SJSA1 (cell line): ENCODE data around the gene PADI6. TPM values are rescaled to one million over a fixed set of nuclear protein-coding genes. Genes with fewer than 3 reads are reported as not detected.
A peak's percentile ranks its signal among the peaks of the same experiment; 100 is the strongest.

Experiments used
- DNase-seq, 2 experiments: peaks; one replicate each; pipeline ENCODE4 v3.0.0-alpha.2; 2015 to 2020; ENCODE audit warnings: low spot score in 2 of 2, low read depth in 1 of 2
- H3K27ac ChIP-seq: fragments of 250-450 bp; sonication (Bioruptor Pico); 2 replicates; pipeline ENCODE4 v1.5.1; 2020; ENCODE audit warnings: mild to moderate bottlenecking, moderate library complexity
- H3K27me3 ChIP-seq: fragments of 250-450 bp; sonication (Bioruptor Pico); replicated peaks from 2 replicates; pipeline ENCODE4 v1.5.1; 2020; ENCODE audit warnings: mild to moderate bottlenecking, moderate library complexity
- H3K36me3 ChIP-seq: fragments of 250-450 bp; sonication (Bioruptor Pico); 2 replicates; pipeline ENCODE4 v1.5.1; 2020; ENCODE audit warnings: mild to moderate bottlenecking
- H3K4me1 ChIP-seq: fragments of 250-450 bp; sonication (Bioruptor Pico); replicated peaks from 2 replicates; pipeline ENCODE4 v1.6.1; 2021; ENCODE audit warnings: mild to moderate bottlenecking
- H3K4me3 ChIP-seq: fragments of 250-450 bp; sonication (Bioruptor Pico); 2 replicates; pipeline ENCODE4 v1.5.1; 2020; ENCODE audit warnings: mild to moderate bottlenecking
- H3K9me3 ChIP-seq: fragments of 250-450 bp; sonication (Bioruptor Pico); replicated peaks from 2 replicates; pipeline ENCODE4 v1.5.1; 2020; ENCODE audit warnings: mild to moderate bottlenecking
- total RNA-seq: library from RNA; depleted of rRNA; stranded (reverse); fragments of >200 nt; shearing (Covaris generic); gene quantifications from 2 replicates; pipeline ENCODE4 v1.2.3, GENCODE V29; 2014

Gene PADI6
- total RNA-seq, 1 experiment from 2014 or later = not detected

DNA sequence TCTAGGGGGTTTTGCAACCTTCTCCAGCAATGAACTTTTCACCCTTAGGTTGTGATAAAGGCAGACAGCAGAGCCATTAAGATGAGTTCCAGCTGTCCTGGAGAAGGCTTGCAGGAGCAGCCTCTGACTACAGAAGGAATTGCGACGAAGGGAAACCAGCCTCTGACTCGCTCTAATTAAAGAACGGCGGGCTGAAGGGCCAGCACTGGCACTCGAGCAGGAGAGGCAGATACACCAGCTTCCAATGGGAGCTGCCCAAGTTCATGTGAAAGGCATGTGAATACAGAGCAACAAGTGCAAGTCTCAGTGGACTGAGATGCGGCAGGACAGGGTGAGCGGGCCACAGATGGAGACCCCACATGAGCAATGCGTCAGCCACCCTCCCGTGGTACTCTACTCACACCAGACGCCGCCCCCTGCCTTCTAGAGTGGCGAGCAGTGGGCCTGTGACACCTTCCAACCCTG, 51.8 kb downstream of the PADI6 start:
- Histone ChIP-seq H3K4me1 (no peaks in the 10 kb centered on the region), H3K4me3 (no peak overlapping the region), H3K27me3 (no peaks in the 10 kb centered on the region), H3K9me3 (no peaks in the 10 kb centered on the region), H3K27ac (no peak overlapping the region), H3K36me3 (peaks cover 100% of the 10 kb centered on the region)
- DNase-seq = no peak

DNA sequence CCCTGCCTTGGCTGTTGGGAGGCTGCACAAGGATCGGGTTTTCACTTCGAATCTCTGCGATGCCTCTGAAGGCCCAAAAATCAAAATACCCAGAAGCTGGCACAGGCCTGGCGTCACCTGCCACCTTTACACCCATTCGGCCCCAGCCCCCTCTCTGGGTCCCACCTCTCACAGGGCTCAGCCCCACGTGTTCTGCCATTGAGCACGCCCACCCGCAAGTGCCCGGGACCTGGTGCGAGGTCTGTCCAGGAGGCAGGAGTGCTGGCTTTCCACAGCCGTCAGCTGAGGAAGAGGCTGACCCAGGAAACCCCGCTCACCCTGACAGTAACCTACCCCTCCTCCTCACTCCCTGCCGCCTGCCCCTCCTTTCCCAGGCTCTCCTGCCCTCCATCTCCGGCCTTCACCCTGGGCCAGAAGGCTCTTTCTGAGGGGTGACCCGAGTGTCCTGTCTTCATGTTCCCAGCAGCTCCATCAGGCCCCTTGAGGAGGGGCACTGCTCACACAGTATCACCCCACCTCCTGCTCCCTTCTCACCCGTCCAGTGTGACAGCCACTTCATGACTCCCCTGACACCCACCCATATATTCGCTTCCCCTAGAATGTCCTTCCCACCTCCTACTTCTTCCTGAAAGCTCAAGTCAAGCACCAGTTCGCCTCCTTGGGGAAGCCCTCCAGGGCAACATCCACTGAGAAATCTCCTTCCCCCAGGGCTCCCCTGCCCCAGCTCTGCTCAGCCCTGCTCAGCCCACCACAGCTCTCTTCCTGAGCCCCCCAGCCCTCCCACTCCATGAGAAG, 54.0 kb downstream of the PADI6 start:
- no peak overlapping the region for H3K4me3 ChIP-seq
- no peaks in the 10 kb centered on the region for H3K9me3 ChIP-seq
- no peaks in the 10 kb centered on the region for H3K4me1 ChIP-seq
- no peaks in the 10 kb centered on the region for H3K27me3 ChIP-seq
- H3K36me3 ChIP-seq = peaks cover 93% of the 10 kb centered on the region
- DNase-seq = no peak
- H3K27ac ChIP-seq = no peak overlapping the region

DNA sequence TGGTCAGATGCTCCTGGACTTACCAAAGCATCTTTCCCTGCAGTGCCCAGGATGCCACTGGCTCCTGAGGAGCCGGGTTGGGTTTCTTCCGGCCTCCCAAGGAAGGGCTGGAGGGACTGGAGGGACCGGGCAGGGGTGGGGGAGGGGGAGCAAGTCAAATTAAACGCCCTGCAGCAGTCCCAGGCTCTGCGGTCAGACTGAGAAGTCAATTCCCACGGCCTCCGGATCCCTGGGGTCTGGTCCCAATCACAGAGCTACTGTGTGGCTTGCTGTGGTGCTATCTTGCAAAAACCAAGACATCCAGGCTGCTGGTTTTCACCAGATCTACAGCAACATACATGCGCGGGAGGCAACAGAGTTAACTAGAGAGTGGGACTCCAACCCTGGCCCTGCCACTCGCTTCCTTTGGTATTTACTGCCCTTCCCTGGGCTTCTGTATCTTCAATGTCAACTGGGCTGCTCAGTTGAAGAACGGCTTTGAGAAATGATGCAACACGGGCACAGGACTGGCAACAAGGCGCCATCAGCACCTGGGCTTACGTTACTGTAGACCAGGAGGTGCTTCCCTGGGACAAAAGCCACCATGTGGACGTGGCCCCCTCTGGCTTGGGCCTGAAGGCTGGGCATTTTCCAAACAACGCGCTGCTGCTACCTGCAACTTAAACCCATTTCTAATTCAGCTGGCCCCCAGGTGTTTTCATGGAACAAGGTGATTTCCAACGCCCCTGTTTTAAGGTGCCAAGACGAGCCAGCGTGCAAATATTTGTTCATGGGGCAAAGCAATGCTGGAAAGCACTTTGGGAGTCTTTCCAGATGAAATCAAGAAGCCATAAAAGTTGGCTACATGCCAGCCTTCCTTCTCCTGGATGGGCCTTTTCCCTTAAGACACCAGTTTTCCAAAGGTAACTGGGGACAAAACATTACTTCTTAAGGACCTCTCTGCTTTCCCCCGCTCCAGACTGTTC, 56.0 kb downstream of the PADI6 start:
- H3K36me3 ChIP-seq = peaks cover 89% of the 10 kb centered on the region
- no peak overlapping the region for H3K4me3 ChIP-seq
- DNase-seq = no peak
- no peaks in the 10 kb centered on the region for H3K9me3 ChIP-seq
- no peaks in the 10 kb centered on the region for H3K27me3 ChIP-seq
- H3K4me1 ChIP-seq = no peaks in the 10 kb centered on the region
- H3K27ac ChIP-seq = no peak overlapping the region

DNA sequence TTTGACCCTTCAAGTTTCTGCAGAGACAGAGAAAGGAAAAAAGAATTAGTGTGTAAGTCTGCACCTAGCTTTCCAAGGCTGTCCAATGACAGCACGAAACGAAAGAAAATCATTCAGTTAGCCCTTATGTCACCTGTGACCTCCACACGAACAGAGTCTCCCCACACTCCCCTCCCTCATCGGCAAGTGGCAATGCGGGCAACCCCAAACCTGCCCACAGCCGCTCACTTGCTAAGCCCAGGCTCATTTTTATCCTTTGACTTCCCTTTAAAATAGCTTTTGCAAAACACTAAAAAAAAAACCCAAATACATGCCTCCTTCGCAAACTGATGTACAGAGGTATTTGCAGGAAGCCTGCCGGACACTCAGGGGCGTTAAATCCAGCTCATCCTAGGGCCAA, 57.2 kb downstream of the PADI6 start:
- Histone ChIP-seq H3K4me3 (no peak overlapping the region), H3K27me3 (no peaks in the 10 kb centered on the region), H3K4me1 (no peaks in the 10 kb centered on the region), H3K36me3 (peaks cover 89% of the 10 kb centered on the region), H3K9me3 (no peaks in the 10 kb centered on the region), H3K27ac (no peak overlapping the region)
- no peak for DNase-seq

DNA sequence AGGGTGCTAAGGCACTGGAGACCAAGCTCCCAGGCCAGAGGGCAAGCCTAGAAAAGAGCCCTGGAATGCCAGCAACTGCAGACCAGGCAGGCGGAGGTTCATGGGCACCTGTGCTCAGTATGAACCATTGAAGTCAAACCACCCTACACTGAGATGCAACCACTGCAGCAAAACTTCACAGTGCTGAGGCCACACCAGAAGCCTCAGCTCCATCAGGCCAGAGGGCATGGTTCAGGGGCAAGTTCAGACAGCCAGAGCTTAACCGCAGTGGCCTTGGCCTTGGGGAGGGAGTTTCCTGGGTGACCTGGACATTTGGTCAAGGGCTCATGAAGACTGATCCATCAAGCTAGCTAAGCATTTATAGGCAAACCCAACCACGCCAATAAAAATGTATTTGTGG, 60.4 kb downstream of the PADI6 start:
- no peak for DNase-seq
- Histone ChIP-seq H3K27ac (no peak overlapping the region), H3K9me3 (no peaks in the 10 kb centered on the region), H3K4me3 (no peak overlapping the region), H3K4me1 (peaks cover 9% of the 10 kb centered on the region), H3K27me3 (no peaks in the 10 kb centered on the region), H3K36me3 (peaks cover 87% of the 10 kb centered on the region)

DNA sequence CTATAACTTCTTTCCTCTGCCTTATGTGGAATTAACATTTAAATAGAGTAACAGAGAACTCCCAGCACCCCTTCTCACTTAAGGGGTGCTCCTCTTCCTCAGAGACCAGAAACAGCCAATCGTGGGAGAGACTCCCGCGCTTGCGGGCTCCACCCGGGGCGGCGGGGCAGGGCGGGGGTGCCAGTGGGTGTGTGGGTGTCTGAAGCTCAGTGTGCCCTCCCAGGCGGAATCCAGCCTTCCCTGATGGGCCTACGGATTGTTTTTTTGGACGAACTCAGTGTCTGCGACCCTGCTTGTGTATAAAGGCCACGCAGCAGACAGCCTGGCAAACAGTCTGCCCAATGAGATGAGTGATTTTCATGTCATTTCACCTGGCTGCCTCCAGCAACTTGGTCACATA, 61.3 kb downstream of the PADI6 start:
- Histone ChIP-seq H3K9me3 (peaks cover 3% of the 10 kb centered on the region), H3K27me3 (no peaks in the 10 kb centered on the region), H3K4me3 (no peak overlapping the region), H3K4me1 (peaks cover 9% of the 10 kb centered on the region), H3K27ac (no peak overlapping the region), H3K36me3 (peaks cover 83% of the 10 kb centered on the region)
- DNase-seq = no peak

DNA sequence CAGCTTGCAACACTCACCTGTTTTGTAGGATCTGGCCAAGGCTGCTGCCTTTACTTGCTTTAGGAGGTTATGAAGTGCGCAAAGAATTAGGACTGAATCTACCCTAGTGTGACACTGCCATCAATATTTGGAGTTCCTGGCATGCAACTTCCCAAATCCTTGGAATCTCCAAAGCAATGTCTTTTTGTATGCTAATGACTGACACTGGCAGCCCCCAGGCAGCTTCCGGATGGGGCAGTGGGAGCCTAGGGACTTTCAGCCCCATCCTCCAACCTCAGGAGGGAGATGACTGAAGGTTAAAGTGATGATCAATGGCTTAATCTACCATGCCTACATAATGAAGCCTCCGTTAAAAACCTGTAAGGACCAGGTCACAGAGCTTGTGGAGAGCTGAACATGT, 62.0 kb downstream of the PADI6 start:
- no peak overlapping the region for H3K27ac ChIP-seq
- no peaks in the 10 kb centered on the region for H3K27me3 ChIP-seq
- H3K36me3 ChIP-seq = peaks cover 79% of the 10 kb centered on the region
- H3K4me1 ChIP-seq = peaks cover 9% of the 10 kb centered on the region
- no peak overlapping the region for H3K4me3 ChIP-seq
- H3K9me3 ChIP-seq = peaks cover 6% of the 10 kb centered on the region
- no peak for DNase-seq

DNA sequence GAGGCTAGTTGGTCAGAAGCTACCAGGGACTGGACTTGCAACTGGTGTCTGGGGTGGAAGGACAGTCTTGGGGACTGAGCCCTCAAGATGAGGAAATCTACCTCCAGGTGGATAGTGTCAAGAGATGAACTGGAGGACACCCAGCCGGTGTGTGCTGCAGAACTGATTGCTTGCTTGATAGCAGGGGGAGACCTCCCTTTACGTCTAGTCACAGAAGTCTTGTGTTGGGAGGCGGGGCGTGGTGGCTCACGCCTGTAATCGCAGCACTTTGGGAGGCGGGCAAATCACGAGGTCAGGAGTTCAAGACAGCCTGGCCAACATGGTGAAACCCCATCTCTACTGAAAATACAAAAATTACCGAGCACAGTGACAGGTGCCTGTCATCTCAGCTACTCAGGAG, 62.6 kb downstream of the PADI6 start:
- peaks cover 6% of the 10 kb centered on the region for H3K9me3 ChIP-seq
- DNase-seq = no peak
- H3K27me3 ChIP-seq = no peaks in the 10 kb centered on the region
- H3K36me3 ChIP-seq = peaks cover 76% of the 10 kb centered on the region
- H3K4me1 ChIP-seq = peaks cover 9% of the 10 kb centered on the region
- no peak overlapping the region for H3K4me3 ChIP-seq
- H3K27ac ChIP-seq = no peak overlapping the region

DNA sequence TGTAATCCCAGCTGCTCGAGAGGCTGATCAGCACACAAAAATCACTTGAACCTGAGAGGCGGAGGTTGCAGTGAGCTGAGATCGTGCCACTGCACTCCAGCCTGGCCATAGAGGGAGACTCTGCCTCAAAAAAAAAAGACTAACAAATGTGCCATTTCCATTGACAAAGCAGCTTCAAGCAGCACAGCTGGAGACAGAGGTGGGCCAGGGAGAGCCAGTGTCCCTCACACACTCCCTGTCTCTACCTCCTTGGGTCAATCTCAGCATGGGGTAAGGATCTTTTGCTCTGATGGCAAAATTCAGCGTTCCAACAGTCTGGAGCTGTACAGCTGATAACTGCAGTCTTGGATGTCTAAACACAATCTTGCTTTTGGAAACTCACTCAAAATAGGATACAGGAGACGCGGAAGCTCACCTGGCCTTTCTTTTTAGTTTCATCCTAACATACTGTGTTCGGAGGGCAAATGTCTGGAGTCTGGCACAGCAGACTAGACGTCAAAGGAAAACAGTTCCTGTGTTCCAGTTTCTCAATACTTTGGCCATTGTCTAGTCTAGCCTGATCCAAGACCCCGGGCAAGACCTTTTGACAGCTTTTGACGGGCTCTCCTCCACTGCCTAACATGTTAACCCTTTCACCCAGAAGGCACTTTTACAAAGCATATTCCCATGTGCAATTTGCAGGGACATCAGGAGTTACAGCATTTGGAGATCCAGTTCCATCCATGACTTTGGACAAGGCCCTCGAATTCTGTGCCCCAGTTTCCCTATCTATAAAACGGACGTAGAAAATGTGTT, 64.6 kb downstream of the PADI6 start:
- no peak for DNase-seq
- no peak overlapping the region for H3K27ac ChIP-seq
- peaks cover 6% of the 10 kb centered on the region for H3K9me3 ChIP-seq
- H3K4me3 ChIP-seq = peak overlapping the region; percentile 99
- H3K4me1 ChIP-seq = peaks cover 28% of the 10 kb centered on the region
- H3K36me3 ChIP-seq = peaks cover 65% of the 10 kb centered on the region
- H3K27me3 ChIP-seq = no peaks in the 10 kb centered on the region

DNA sequence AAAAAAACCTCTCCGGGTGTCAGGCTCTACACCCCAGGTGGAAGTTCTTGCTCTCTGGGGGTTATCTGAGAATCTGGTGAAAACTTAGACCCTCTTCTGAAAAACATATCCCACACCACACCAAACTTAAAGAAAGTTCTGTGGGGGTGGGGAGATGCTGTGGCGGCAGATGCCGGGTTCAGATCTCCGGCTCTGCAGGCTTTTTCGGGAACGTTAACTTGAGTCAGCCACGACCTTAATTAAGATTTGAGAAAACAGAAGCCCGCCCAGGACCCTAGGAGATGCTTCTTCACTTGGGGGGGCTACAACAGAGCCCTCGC, 65.2 kb downstream of the PADI6 start:
- peaks cover 58% of the 10 kb centered on the region for H3K36me3 ChIP-seq
- H3K27me3 ChIP-seq = no peaks in the 10 kb centered on the region
- peak overlapping the region; percentile 99 for H3K4me3 ChIP-seq
- H3K9me3 ChIP-seq = peaks cover 6% of the 10 kb centered on the region
- DNase-seq = peak in 1 of 2 experiments; percentile 60
- peak overlapping the region; percentile 88; the same call in 1 of the 2 replicates for H3K27ac ChIP-seq
- peaks cover 31% of the 10 kb centered on the region for H3K4me1 ChIP-seq

DNA sequence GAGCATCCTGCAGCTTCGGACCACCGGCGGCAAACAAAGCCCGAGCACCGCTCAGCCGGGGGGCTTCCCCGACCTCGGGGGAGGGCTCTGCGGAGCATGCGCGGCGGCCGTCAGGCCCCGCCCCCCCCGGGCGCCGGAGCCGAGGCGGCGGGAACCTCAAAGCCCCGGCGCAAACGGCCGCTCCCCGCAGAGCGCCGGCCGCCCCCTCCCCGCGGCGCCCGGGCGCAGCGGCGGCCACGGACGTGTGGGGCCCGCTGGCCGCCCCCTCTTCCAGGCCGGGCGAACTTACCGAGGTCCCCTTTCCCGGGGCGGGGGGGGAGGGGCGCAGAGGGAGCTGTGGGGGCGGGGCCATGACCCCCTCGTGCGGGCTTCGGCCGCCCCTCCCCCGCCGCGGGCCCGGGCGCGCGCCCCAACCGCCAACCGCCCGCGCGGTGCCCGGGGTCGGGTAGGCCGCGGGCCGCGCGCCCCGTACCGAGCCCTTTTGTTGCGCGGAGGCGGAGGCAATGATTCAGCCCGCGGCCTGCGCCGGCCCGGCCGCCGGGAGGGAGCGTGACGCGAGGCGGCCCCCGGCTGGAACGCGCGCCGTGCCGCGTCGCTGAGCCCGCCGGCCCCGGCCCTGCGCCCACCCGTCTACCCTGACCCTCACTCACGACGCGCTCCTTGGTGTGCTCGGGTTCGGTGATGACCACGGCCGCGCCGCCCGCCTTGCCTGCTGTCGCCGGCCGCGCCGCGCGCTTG, 65.8 kb downstream of the PADI6 start:
- H3K9me3 ChIP-seq = peaks cover 6% of the 10 kb centered on the region
- peak overlapping the region; percentile 88 for H3K27ac ChIP-seq
- no peaks in the 10 kb centered on the region for H3K27me3 ChIP-seq
- H3K4me1 ChIP-seq = peaks cover 31% of the 10 kb centered on the region
- peak in 1 of 2 experiments; percentile 11 for DNase-seq
- peaks cover 53% of the 10 kb centered on the region for H3K36me3 ChIP-seq
- peak overlapping the region; percentile 99 for H3K4me3 ChIP-seq

DNA sequence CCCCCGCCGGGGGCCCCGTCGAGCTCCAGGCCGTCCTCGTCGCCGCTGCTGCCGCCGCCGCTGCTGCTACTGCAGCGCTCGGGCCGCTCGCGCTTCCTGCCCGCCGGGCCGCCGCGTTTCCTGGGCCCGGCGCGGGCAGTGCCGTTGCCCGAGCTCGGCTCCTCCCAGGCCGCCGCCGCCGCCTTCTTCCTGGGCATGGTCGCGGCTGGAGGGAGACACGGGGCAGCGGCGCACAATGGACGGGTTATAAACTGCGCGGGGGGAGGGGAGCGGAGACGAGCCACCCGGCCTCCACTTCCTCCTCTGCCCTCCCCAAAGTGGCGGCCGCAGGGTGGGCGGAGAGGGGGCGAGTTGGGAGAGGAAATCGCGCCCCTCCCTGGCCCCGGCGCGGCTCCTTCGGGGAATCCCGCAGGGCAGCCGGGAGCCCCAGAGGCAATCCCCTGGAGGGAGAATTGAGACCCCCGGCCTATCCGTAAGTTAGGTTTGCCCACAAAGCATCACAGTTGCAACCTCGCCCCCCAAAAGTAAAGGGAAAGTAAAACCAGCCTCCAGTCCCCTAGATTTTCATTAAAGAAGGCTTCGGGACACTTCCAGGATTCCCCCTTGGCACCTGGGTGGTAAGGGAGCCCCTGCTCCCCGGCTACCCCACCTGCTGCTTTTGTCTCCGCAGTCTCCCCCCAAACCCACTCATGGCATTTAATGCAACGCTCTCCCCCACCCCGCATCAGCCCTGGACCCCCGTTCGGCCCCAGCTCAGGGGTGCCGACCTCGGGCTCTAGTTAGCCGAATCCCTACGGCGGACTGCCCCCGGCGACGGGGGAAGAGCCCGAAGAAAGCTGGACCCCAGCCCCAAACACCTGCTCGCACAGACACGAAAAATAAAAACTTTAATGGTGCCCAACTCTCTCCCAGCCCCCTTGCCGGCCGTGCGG, 66.6 kb downstream of the PADI6 start:
- DNase-seq = peak; percentile 80 to 85
- no peaks in the 10 kb centered on the region for H3K27me3 ChIP-seq
- peaks cover 39% of the 10 kb centered on the region for H3K4me1 ChIP-seq
- H3K36me3 ChIP-seq = peaks cover 45% of the 10 kb centered on the region
- peaks cover 6% of the 10 kb centered on the region for H3K9me3 ChIP-seq
- peak overlapping the region; percentile 88 for H3K27ac ChIP-seq
- H3K4me3 ChIP-seq = peak overlapping the region; percentile 99
